Neural cell (in vitro differentiated cells): Measurements from ENCODE around the gene ANKRD29. TPM values are rescaled to one million over a fixed set of nuclear protein-coding genes. Genes with fewer than 3 reads are reported as not detected.

Source experiments
- H2AFZ ChIP-seq: fragments of 200-600, 300-800 bp; sonication (generic), shearing (Covaris generic); 2 replicates; pipeline ENCODE4 v1.6.0; 2014; ENCODE audit warnings: low read depth, mild to moderate bottlenecking, antibody characterized with exemption, low read length, moderate library complexity
- H3F3A ChIP-seq: fragments of 200-600 bp; shearing (Covaris generic); 2 replicates; pipeline ENCODE4 v1.6.1; 2016; ENCODE audit warnings: mild to moderate bottlenecking, moderate library complexity, mixed read lengths, antibody characterized with exemption, low read length; ENCODE audit not compliant: insufficient read depth, poor library complexity, severe bottlenecking
- H3K27ac ChIP-seq: fragments of 200-600, 300-800 bp; sonication (generic), shearing (Covaris generic); 2 replicates; pipeline ENCODE4 v1.5.1; 2014; ENCODE audit warnings: mild to moderate bottlenecking, low read length, moderate library complexity
- H3K27me3 ChIP-seq: fragments of 300-800, 200-600 bp; sonication (generic), shearing (Covaris generic); 2 replicates; pipeline ENCODE4 v1.6.0; 2014; ENCODE audit warnings: mild to moderate bottlenecking, low read depth, low read length, moderate library complexity; ENCODE audit not compliant: insufficient read depth
- H3K36me3 ChIP-seq: fragments of 300-800, 200-600 bp; sonication (generic), shearing (Covaris generic); 2 replicates; pipeline ENCODE4 v1.5.1; 2014; ENCODE audit warnings: mild to moderate bottlenecking, antibody characterized with exemption, low read length, moderate library complexity; ENCODE audit not compliant: insufficient read depth
- H3K4me2 ChIP-seq: fragments of 300-800, 200-600 bp; sonication (generic), shearing (Covaris generic); 2 replicates; pipeline ENCODE4 v1.6.0; 2014; ENCODE audit warnings: mild to moderate bottlenecking, low read length
- H3K4me3 ChIP-seq: fragments of 300-800, 200-600 bp; sonication (generic), shearing (Covaris generic); 2 replicates; pipeline ENCODE4 v1.5.1; 2014; ENCODE audit warnings: mild to moderate bottlenecking, low read length, moderate library complexity
- H3K79me2 ChIP-seq: fragments of 200-600 bp; shearing (Covaris generic); replicated peaks from 2 replicates; pipeline ENCODE4 v1.6.0; 2014; ENCODE audit warnings: mild to moderate bottlenecking, low read length, moderate library complexity; ENCODE audit not compliant: insufficient read depth
- H3K9ac ChIP-seq: fragments of 300-800, 200-600 bp; sonication (generic), shearing (Covaris generic); 2 replicates; pipeline ENCODE4 v1.6.1; 2016; ENCODE audit warnings: mild to moderate bottlenecking, low read length, mixed read lengths
- H3K9me2 ChIP-seq: fragments of 200-600 bp; shearing (Covaris generic); 2 replicates; pipeline ENCODE4 v1.6.1; 2016; ENCODE audit warnings: mild to moderate bottlenecking, low read length, mixed read lengths; ENCODE audit not compliant: insufficient read depth
- H3K9me3 ChIP-seq: fragments of 200-600, 300-800 bp; sonication (generic), shearing (Covaris generic); 2 replicates; pipeline ENCODE4 v1.6.1; 2016; ENCODE audit warnings: mild to moderate bottlenecking, mixed run types, low read length, moderate library complexity, mixed read lengths
- H4K20me1 ChIP-seq: fragments of 200-600 bp; shearing (Covaris generic); 2 replicates; pipeline ENCODE4 v1.6.1; 2016; ENCODE audit warnings: mild to moderate bottlenecking, mixed run types; ENCODE audit not compliant: insufficient read depth
- CTCF ChIP-seq: fragments of 450-650 bp; IDR thresholded peaks from 2 replicates; pipeline ENCODE4 v1.5.1; 2014; ENCODE audit warnings: antibody characterized with exemption, mild to moderate bottlenecking, moderate library complexity; ENCODE audit not compliant: poor library complexity, severe bottlenecking
- EP300 ChIP-seq: fragments of 450-650 bp; conservative IDR thresholded peaks from 2 replicates; pipeline ENCODE4 v1.6.1; 2014; ENCODE audit warnings: antibody characterized with exemption, mild to moderate bottlenecking, moderate library complexity; ENCODE audit not compliant: poor library complexity, severe bottlenecking
- EZH2 ChIP-seq: fragments of 200-600, 300-800 bp; shearing (Covaris generic), sonication (generic); IDR thresholded peaks from 2 replicates; pipeline ENCODE4 v1.6.1; 2014; ENCODE audit warnings: antibody characterized with exemption, low read length, borderline replicate concordance, mild to moderate bottlenecking; ENCODE audit not compliant: insufficient read depth, poor library complexity, severe bottlenecking
- MXI1 ChIP-seq: fragments of 450-650 bp; conservative IDR thresholded peaks from 2 replicates; pipeline ENCODE4 v1.6.1; 2014; ENCODE audit warnings: antibody characterized with exemption, mild to moderate bottlenecking; ENCODE audit not compliant: poor library complexity, severe bottlenecking
- POLR2AphosphoS5 ChIP-seq: IDR thresholded peaks from 2 replicates; pipeline ENCODE4 v1.6.1; 2012
- RAD21 ChIP-seq: fragments of 450-650 bp; conservative IDR thresholded peaks from 2 replicates; pipeline ENCODE4 v1.6.1; 2014; ENCODE audit warnings: antibody characterized with exemption, mild to moderate bottlenecking, moderate library complexity
- SMC3 ChIP-seq: fragments of 450-650 bp; conservative IDR thresholded peaks from 2 replicates; pipeline ENCODE4 v1.6.1; 2014; ENCODE audit warnings: antibody characterized with exemption, mild to moderate bottlenecking, moderate library complexity; ENCODE audit not compliant: poor library complexity
- TAF1 ChIP-seq: IDR thresholded peaks from 2 replicates; pipeline ENCODE4 v1.6.1; 2012; ENCODE audit warnings: low read depth
- polyA plus RNA-seq: library from polyadenylated mRNA; depleted of rRNA; stranded (reverse); fragments of >200 nt; gene quantifications from 2 replicates; pipeline ENCODE4 v1.2.3, GENCODE V29; 2014
- TF ChIP-seq, protein P1 (sequence below): IDR thresholded peaks from 2 replicates; pipeline ENCODE4 v1.6.1; 2012; ENCODE audit warnings: borderline replicate concordance

ANKRD29 gene
- polyA plus RNA-seq, 1 donor from 2014 or later = 4.9 TPM

GRCh38 chr18:23658285-23658684, 4.4 kb downstream of the ANKRD29 start:
- H3F3A ChIP-seq = no peaks in the 10 kb centered on the region

DNA sequence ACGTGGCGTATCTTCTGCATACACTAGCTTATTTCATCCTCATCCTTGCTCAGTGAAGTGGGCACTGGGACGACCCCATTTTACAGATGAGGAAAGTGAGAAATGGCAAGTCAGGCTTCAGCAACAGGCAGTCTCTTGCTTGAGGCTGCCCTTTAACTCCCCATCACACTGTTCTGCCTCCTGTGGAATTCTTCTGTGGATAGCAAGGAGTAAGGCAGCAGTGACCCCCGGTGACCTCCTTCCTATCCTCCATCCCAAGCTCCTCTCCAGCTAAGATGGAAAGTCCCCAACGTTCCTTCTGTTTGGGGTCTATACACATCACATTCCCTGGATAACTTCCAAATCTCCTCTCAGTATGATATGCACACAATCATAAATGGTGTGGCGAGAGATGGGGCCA, 10.5 kb downstream of the ANKRD29 start:
- H3K36me3 ChIP-seq = no peaks in the 10 kb centered on the region
- H3K4me3 ChIP-seq = no peak overlapping the region
- no peaks in the 10 kb centered on the region for H3K9me2 ChIP-seq
- TF ChIP-seq EZH2 (no peak), MXI1 (no peak), POLR2AphosphoS5 (no peak), TAF1 (no peak), EP300 (no peak), SMC3 (no peak), RAD21 (no peak), CTCF (no peak)
- TF ChIP-seq, protein P1, sequence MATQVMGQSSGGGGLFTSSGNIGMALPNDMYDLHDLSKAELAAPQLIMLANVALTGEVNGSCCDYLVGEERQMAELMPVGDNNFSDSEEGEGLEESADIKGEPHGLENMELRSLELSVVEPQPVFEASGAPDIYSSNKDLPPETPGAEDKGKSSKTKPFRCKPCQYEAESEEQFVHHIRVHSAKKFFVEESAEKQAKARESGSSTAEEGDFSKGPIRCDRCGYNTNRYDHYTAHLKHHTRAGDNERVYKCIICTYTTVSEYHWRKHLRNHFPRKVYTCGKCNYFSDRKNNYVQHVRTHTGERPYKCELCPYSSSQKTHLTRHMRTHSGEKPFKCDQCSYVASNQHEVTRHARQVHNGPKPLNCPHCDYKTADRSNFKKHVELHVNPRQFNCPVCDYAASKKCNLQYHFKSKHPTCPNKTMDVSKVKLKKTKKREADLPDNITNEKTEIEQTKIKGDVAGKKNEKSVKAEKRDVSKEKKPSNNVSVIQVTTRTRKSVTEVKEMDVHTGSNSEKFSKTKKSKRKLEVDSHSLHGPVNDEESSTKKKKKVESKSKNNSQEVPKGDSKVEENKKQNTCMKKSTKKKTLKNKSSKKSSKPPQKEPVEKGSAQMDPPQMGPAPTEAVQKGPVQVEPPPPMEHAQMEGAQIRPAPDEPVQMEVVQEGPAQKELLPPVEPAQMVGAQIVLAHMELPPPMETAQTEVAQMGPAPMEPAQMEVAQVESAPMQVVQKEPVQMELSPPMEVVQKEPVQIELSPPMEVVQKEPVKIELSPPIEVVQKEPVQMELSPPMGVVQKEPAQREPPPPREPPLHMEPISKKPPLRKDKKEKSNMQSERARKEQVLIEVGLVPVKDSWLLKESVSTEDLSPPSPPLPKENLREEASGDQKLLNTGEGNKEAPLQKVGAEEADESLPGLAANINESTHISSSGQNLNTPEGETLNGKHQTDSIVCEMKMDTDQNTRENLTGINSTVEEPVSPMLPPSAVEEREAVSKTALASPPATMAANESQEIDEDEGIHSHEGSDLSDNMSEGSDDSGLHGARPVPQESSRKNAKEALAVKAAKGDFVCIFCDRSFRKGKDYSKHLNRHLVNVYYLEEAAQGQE = no peak
- no peak overlapping the region for H2AFZ ChIP-seq
- H3K9me3 ChIP-seq = no peaks in the 10 kb centered on the region
- H3K27ac ChIP-seq = no peak overlapping the region
- H3K27me3 ChIP-seq = no peaks in the 10 kb centered on the region
- H3K4me2 ChIP-seq = no peak overlapping the region
- H3F3A ChIP-seq = no peaks in the 10 kb centered on the region
- H3K79me2 ChIP-seq = no peaks in the 10 kb centered on the region
- H3K9ac ChIP-seq = no peak overlapping the region
- no peaks in the 10 kb centered on the region for H4K20me1 ChIP-seq

More at GRCh38 chr18:23658285-23658684, 4.4 kb downstream of the ANKRD29 start:
- H3K4me2 ChIP-seq = no peak overlapping the region
- no peaks in the 10 kb centered on the region for H3K9me2 ChIP-seq
- H3K27me3 ChIP-seq = peaks cover 21% of the 10 kb centered on the region
- no peaks in the 10 kb centered on the region for H3K36me3 ChIP-seq
- no peak overlapping the region for H3K9ac ChIP-seq
- H3K9me3 ChIP-seq = no peaks in the 10 kb centered on the region
- no peak overlapping the region for H3K4me3 ChIP-seq
- H2AFZ ChIP-seq = no peak overlapping the region
- H3K79me2 ChIP-seq = no peaks in the 10 kb centered on the region
- TF ChIP-seq RAD21 (no peak), CTCF (no peak)
- no peak overlapping the region for H3K27ac ChIP-seq
- no peaks in the 10 kb centered on the region for H4K20me1 ChIP-seq
